Lower leg skin (tissue), 3 donors: ENCODE data around the gene SPAG5.

Experiments
- POLR2A ChIP-seq, 2 donors: fragments of 450-650 bp; IDR thresholded peaks; one replicate each; pipeline ENCODE4 v1.6.1; 2016 to 2017; ENCODE audit warnings: antibody characterized with exemption in 2 of 2, mild to moderate bottlenecking in 1 of 2, moderate library complexity in 1 of 2
- TF ChIP-seq, protein P1 (sequence below), 3 donors: fragments of 450-650 bp; IDR thresholded peaks; one replicate each; pipeline ENCODE4 v1.5.1; 2016; ENCODE audit warnings: antibody characterized with exemption in 3 of 3, mild to moderate bottlenecking in 3 of 3, moderate library complexity in 2 of 3

DNA sequence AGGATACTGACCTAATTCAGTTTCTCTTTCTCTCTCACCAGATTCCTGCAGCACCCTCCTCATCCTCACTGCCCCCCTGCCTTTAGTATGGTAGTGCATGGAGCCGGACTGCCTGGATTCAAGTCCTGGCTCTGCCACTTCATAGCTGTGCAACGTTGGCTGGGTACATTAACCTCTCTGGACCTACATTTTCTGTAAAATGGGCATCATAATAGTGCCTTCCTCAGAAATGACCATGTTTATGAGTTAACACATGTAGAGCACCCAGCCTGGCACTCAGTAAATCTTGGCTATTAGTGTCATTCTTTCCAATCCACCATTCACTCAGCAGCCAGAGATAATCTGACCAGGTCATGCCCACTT is 53.7 kb downstream of the SPAG5 start:
- TF ChIP-seq, protein P1, sequence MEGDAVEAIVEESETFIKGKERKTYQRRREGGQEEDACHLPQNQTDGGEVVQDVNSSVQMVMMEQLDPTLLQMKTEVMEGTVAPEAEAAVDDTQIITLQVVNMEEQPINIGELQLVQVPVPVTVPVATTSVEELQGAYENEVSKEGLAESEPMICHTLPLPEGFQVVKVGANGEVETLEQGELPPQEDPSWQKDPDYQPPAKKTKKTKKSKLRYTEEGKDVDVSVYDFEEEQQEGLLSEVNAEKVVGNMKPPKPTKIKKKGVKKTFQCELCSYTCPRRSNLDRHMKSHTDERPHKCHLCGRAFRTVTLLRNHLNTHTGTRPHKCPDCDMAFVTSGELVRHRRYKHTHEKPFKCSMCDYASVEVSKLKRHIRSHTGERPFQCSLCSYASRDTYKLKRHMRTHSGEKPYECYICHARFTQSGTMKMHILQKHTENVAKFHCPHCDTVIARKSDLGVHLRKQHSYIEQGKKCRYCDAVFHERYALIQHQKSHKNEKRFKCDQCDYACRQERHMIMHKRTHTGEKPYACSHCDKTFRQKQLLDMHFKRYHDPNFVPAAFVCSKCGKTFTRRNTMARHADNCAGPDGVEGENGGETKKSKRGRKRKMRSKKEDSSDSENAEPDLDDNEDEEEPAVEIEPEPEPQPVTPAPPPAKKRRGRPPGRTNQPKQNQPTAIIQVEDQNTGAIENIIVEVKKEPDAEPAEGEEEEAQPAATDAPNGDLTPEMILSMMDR (IDR thresholded peaks at IDR 0.05) = no peak
- no peak for TF ChIP-seq POLR2A (IDR thresholded peaks at IDR 0.05)
